HepG2 (cell line): ENCODE data around the gene TMEM135. TPM values are rescaled to one million over a fixed set of nuclear protein-coding genes. Genes with fewer than 3 reads are reported as not detected.

Experiments used
- ATAC-seq: fragments of 200-7000 bp; cut with Tn5 transposase; 3 replicates; pipeline ENCODE4 v1.9.1; 2020; ENCODE audit warnings: mild to moderate bottlenecking, moderate library complexity
- BruUV-seq: library from RNA; stranded (reverse); fragments of 400-500 nt; replicated peaks from 2 replicates; lab custom pipeline; 2021; lab: Mats Ljungman, UMichigan
- CTCF ChIA-PET: fragments of 300-600 bp; formaldehyde crosslinking; extraction: SDS; loops from one replicate; lab custom pipeline; 2021; ENCODE audit warnings: low total read pairs, inconsistent platforms, low intra/inter-chr PET ratio; lab: Yijun Ruan, JAX
- POLR2A ChIA-PET: fragments of 350-600 bp; sonication (Branson Sonifier 250); formaldehyde crosslinking; loops from one replicate; lab custom pipeline; 2020; ENCODE audit warnings: antibody characterized with exemption, inconsistent platforms; lab: Yijun Ruan, JAX
- DNase-seq: peaks from one replicate; pipeline ENCODE4 v3.0.0-alpha.2; 2015; ENCODE audit warnings: low spot score
- FAIRE-seq: peaks from 3 replicates; lab custom pipeline; 2011; peaks lifted over from hg19 to GRCh38; lab: Jason Lieb, UNC
- H2AFZ ChIP-seq: one replicate; pipeline ENCODE4 v1.6.1; 2011; ENCODE audit warnings: low read length, inconsistent platforms
- H3K27ac ChIP-seq: fragments of 300-600 bp; 3 replicates; pipeline ENCODE4 v1.8.0; 2011; ENCODE audit warnings: mixed run types, mild to moderate bottlenecking, mixed read lengths, low read length, inconsistent platforms; ENCODE audit not compliant: insufficient read depth; ENCODE audit errors: extremely low read length
- H3K27me3 ChIP-seq, 2 experiments: fragments of 200-600 bp in 1 of 2; 2 replicates in 1 of 2; 3 replicates in 1 of 2; pipeline versions ENCODE4 v1.6.0 to v1.8.0; 2011; ENCODE audit warnings: low read length in 2 of 2, mild to moderate bottlenecking in 2 of 2, moderate library complexity in 2 of 2, inconsistent platforms in 1 of 2; ENCODE audit not compliant: insufficient read depth in 2 of 2, control insufficient read depth in 1 of 2
- H3K36me3 ChIP-seq, 2 experiments: fragments of 200-600 bp in 1 of 2; replicated peaks in 1 of 2; 2 replicates in 1 of 2; 3 replicates in 1 of 2; pipeline versions ENCODE4 v1.5.1 to v1.8.0; 2011; ENCODE audit warnings: low read length in 2 of 2, inconsistent platforms in 1 of 2; ENCODE audit not compliant: insufficient read depth in 2 of 2, control insufficient read depth in 1 of 2
- H3K4me1 ChIP-seq: 2 replicates; pipeline ENCODE4 v1.5.1; 2012; ENCODE audit warnings: low read length, inconsistent platforms; ENCODE audit not compliant: insufficient read depth
- H3K4me2 ChIP-seq: 2 replicates; pipeline ENCODE4 v1.6.0; 2011; ENCODE audit warnings: low read depth, low read length, inconsistent platforms
- H3K4me3 ChIP-seq, 3 experiments: fragments of 200-600 bp in 1 of 3; sonication (generic), shearing (Covaris generic) in 1 of 3; replicated peaks in 1 of 3; 2 replicates each; pipeline ENCODE4 v1.5.1; 2011 to 2016; ENCODE audit warnings: low read length in 3 of 3, inconsistent platforms in 2 of 3, low read depth in 2 of 3, mild to moderate bottlenecking in 2 of 3, control low read depth in 1 of 3, mixed read lengths in 1 of 3; ENCODE audit not compliant: insufficient read depth in 1 of 3
- H3K79me2 ChIP-seq: one replicate; pipeline ENCODE4 v1.6.1; 2011; ENCODE audit warnings: low read length, inconsistent platforms; ENCODE audit not compliant: insufficient read depth
- H3K9ac ChIP-seq: 2 replicates; pipeline ENCODE4 v1.6.0; 2011; ENCODE audit warnings: mild to moderate bottlenecking, low read depth, low read length, inconsistent platforms; ENCODE audit not compliant: insufficient read depth
- H3K9me3 ChIP-seq: 2 replicates; pipeline ENCODE4 v1.5.1; 2012; ENCODE audit warnings: mild to moderate bottlenecking, low read length
- H4K20me1 ChIP-seq: 2 replicates; pipeline ENCODE4 v1.6.0; 2011; ENCODE audit warnings: inconsistent platforms, mild to moderate bottlenecking, low read length, moderate library complexity; ENCODE audit not compliant: insufficient read depth
- EZH2 ChIP-seq: conservative IDR thresholded peaks from 2 replicates; pipeline ENCODE4 v1.6.1; 2012; ENCODE audit warnings: mild to moderate bottlenecking, low read depth, low read length, moderate library complexity
- MAZ ChIP-seq, 2 experiments: sonication (generic) in 1 of 2; formaldehyde crosslinking in 1 of 2; IDR thresholded peaks; 2 replicates each; pipeline versions ENCODE4 v1.5.0 to v1.6.1; 2012 to 2020; ENCODE audit warnings: low read depth in 2 of 2, mild to moderate bottlenecking in 2 of 2, borderline replicate concordance in 1 of 2, improper control_type of control experiment in 1 of 2, low read length in 1 of 2, missing genetic modification reagents in 1 of 2, moderate library complexity in 1 of 2
- MBNL3 ChIP-seq: fragments of 250-450 bp; sonication (Bioruptor Pico); conservative IDR thresholded peaks from 2 replicates; pipeline ENCODE4 v1.8.0; 2022; ENCODE audit warnings: mild to moderate bottlenecking, inconsistent platforms
- NCOA5 ChIP-seq: sonication (generic); formaldehyde crosslinking; IDR thresholded peaks from 2 replicates; pipeline ENCODE4 v1.4.0; 2020; ENCODE audit warnings: missing genetic modification reagents
- PAWR ChIP-seq: sonication (generic); formaldehyde crosslinking; IDR thresholded peaks from 2 replicates; pipeline ENCODE4 v1.4.0; 2020; ENCODE audit warnings: missing genetic modification reagents, mild to moderate bottlenecking, borderline replicate concordance
- PTBP1 ChIP-seq: fragments of 200-400 bp; formaldehyde crosslinking; IDR thresholded peaks from 2 replicates; pipeline ENCODE4 v1.6.1; 2018; ENCODE audit warnings: low read length, low read depth; ENCODE audit not compliant: poor library complexity, severe bottlenecking
- ZIK1 ChIP-seq: sonication (generic); formaldehyde crosslinking; IDR thresholded peaks from 2 replicates; pipeline ENCODE4 v1.5.0; 2020; ENCODE audit warnings: mild to moderate bottlenecking, low read depth, missing genetic modification reagents, borderline replicate concordance
- ZNF609 ChIP-seq: sonication (generic); formaldehyde crosslinking; IDR thresholded peaks from 2 replicates; pipeline ENCODE4 v1.4.0; 2020; ENCODE audit warnings: mild to moderate bottlenecking, missing genetic modification reagents, borderline replicate concordance
- ZNF646 ChIP-seq: sonication (generic); formaldehyde crosslinking; IDR thresholded peaks from 2 replicates; pipeline ENCODE4 v1.9.0; 2021; ENCODE audit warnings: mild to moderate bottlenecking, missing genetic modification reagents
- ZNF788 ChIP-seq: sonication (generic); formaldehyde crosslinking; IDR thresholded peaks from 2 replicates; pipeline ENCODE4 v1.5.0; 2020; ENCODE audit warnings: mild to moderate bottlenecking, missing genetic modification reagents, borderline replicate concordance
- WGBS: methylation state at CpG from one replicate; pipeline ENCODE4 v1.1.6; 2017; ENCODE audit warnings: low lambda C conversion rate; 5-methylcytosine and 5-hydroxymethylcytosine counted together
- in situ Hi-C: cut with HindIII; loops from 2 replicates; pipeline ENCODE4 v1.10.0; 2017; ENCODE audit warnings: low pct_unique_long_range_greater_than_20kb; ENCODE audit not compliant: extremely low pct_ligation_motif_present
- intact Hi-C: fragments of 100-400 bp; cut with micrococcal nuclease; formaldehyde crosslinking; loops from one replicate; pipeline ENCODE4 v1.10.0; 2022; ENCODE audit not compliant: unreplicated experiment
- polyA plus RNA-seq, 8 experiments: library from polyadenylated mRNA; depleted of rRNA in 3 of 8; stranded (reverse) in 7 of 8; unstranded in 1 of 8; fragments of >200 nt; fragmentation: Illumina TruSeq in 4 of 8; extraction: Trizol in 4 of 8; gene quantifications; 2 replicates each; pipeline versions ENCODE4 v1.2.1 to v1.2.3, GENCODE V29; 2011 to 2016; ENCODE audit warnings: low read depth in 4 of 8, missing spikeins in 1 of 8, mixed read lengths in 1 of 8; ENCODE audit not compliant: insufficient read depth in 1 of 8
- total RNA-seq, 5 experiments: library from RNA; depleted of rRNA; stranded (reverse); fragments of >200 nt; fragmentation: Illumina TruSeq; extraction: Trizol; gene quantifications; 2 replicates each; pipeline ENCODE4 v1.2.3, GENCODE V29; 2016; ENCODE audit warnings: low read depth in 1 of 5

TMEM135 gene
- total and polyA plus RNA-seq, 2 of the 13 experiments (the other 11 are each of a cell fraction or from before 2014, with no cell fraction given), result 36.6 to 88.9 TPM

GRCh38 chr11:87329172-87329571, 291.4 kb downstream of the TMEM135 start (continued):
- TF ChIP-seq ZNF646 (no peak), MBNL3 (CRISPR knock-in tag) (no peak)

GRCh38 chr11:87330187-87330601, 292.5 kb downstream of the TMEM135 start:
- H2AFZ ChIP-seq, result no peak overlapping the region
- BruUV-seq, result no TSS peak
- no peaks in the 10 kb centered on the region for H3K79me2 ChIP-seq
- H3K9ac ChIP-seq, result no peak overlapping the region
- H3K4me2 ChIP-seq, result no peak overlapping the region
- H4K20me1 ChIP-seq, result no peaks in the 10 kb centered on the region
- H3K4me3 ChIP-seq, result no peak overlapping the region
- H3K27ac ChIP-seq, result no peak overlapping the region
- in situ Hi-C loops (no loop called here), intact Hi-C loops (no loop called here)
- WGBS, result 92% methylated on average over 1 of the region's 1 CpG
- peaks cover 1 to 9% of the 10 kb centered on the region in 2 experiments; a peak in 1 of 5 replicates for H3K36me3 ChIP-seq
- POLR2A ChIA-PET, result no interaction called here
- H3K9me3 ChIP-seq, result no peaks in the 10 kb centered on the region
- no peaks in the 10 kb centered on the region for H3K27me3 ChIP-seq
- CTCF ChIA-PET, result no interaction called here
- ATAC-seq, result no peak
- DNase-seq, result no peak
- FAIRE-seq, result no peak
- H3K4me1 ChIP-seq, result no peaks in the 10 kb centered on the region
- TF ChIP-seq EZH2 (no peak), ZIK1 (no peak), PTBP1 (no peak), MAZ (IDR thresholded peaks at IDR 0.05; ENCODE audit: borderline replicate concordance, low read depth, low read length) (no peak), MAZ (CRISPR knock-in tag; IDR thresholded peaks at IDR 0.05; ENCODE audit: low read depth) (no peak), ZNF788 (CRISPR knock-in tag) (no peak), ZNF609 (CRISPR knock-in tag) (no peak), NCOA5 (CRISPR knock-in tag) (no peak), PAWR (CRISPR knock-in tag) (no peak)
